HL-60 (cell line): ENCODE measurements around the gene MYOM1.

Source experiments
- CTCF ChIP-seq: IDR thresholded peaks from one replicate; pipeline ENCODE4 v1.5.1; 2011; ENCODE audit warnings: low read length, control low read depth, inconsistent platforms; ENCODE audit not compliant: insufficient read depth
- REST ChIP-seq: IDR thresholded peaks from 2 replicates; pipeline ENCODE4 v1.6.1; 2012; ENCODE audit warnings: low read depth; ENCODE audit not compliant: insufficient replicate concordance

GRCh38 chr18:3235846-3236245 lies 16.1 kb upstream of the MYOM1 start:
- TF ChIP-seq CTCF (no peak), REST (no peak)
